NCI-H82 treated with DMSO at 0.1 percent for 48 hours (cell line): ENCODE results near the gene ZFP69.

Experiments used
- DNase-seq: peaks from one replicate; lab custom pipeline; 2025; ENCODE audit not compliant: unreplicated experiment; lab: John Stamatoyannopoulos, UW

Gene ZFP69

GRCh38 chr1:40508375-40509341, 31.6 kb downstream of the ZFP69 start, which contains the start of gene EXO5:
Gene EXO5 (plus strand): TSS chr1:40508767. CDS start chr1:40514545, 5,778 bp downstream.
- DNase-seq = peak; percentile 51

DNA sequence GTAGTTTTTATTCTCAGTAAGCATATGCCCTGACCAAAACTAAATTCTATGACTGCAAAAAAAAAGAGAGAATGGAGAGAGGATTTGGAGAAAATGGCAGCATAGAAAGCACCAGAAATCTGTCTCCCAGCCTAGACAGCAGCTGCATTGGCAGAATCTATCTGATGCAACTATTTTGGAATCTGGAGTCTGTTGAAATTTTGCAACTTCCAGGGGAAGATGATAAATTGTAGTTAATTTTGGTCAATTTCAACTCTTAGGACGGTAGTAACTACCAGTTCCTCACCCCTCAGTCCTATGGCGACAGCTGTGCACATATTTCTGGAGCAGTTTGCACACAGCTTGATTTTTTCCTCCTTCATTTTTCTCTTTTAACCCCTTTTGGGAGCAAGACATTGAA, 42.4 kb downstream of the ZFP69 start:
- no peak for DNase-seq

- DNase-seq = no peak
Observed at GRCh38 chr1:40530735-40531380, 53.8 kb downstream of the ZFP69 start.

DNA sequence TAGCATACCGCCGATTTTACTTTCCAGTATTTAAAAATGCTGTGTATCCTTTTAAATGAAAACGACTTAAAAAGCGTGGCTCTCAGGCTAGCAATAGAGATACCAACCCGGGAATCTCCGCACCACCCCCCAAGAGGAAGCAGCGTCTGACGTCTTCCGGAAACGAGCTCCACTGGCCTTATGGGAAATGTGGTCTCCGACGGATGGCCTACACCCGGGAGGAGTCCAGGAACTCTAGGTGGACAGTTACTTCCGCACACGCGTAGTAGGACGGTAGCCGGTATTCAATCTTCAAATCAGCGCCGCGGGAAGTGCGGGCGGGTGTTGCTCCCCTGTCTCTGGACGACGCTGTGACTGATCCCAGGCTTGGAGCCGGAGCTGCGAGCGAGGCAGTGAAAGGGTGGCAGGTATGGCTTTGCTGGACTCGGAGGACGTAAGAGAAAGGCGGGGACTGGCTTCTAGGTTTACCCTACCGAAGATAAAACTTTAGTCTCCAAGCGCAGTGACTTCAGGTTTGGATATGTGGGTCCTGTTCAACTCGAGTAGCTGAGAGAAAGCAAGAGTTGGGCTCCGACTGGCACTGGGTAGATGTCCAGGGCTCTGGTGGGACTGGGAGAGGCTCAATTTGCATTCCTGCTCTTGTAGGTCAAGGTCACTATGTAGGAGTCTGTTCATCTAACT, 54.4 kb downstream of the ZFP69 start, which contains the start of gene ZNF684:
ZNF684 (plus strand) TSS at position 257 of the 681 bp plus-strand sequence. CDS start 1,530 bp downstream, outside the sequence.
- DNase-seq = peak; percentile 96

- DNase-seq = no peak
Observed at GRCh38 chr1:40532062-40532389, 54.9 kb downstream of the ZFP69 start.

- peak; percentile 15 for DNase-seq
Observed at GRCh38 chr1:40532844-40533424, 55.8 kb downstream of the ZFP69 start.

- DNase-seq = no peak
Observed at GRCh38 chr1:40534589-40534988, 57.5 kb downstream of the ZFP69 start.

- DNase-seq = no peak
Observed at GRCh38 chr1:40535732-40536131, 58.6 kb downstream of the ZFP69 start.

GRCh38 chr1:40539338-40539737, 62.2 kb downstream of the ZFP69 start:
- DNase-seq = no peak
